Sigmoid colon (tissue), 3 donors: ENCODE results near the gene PLPP2.

Experiments
- POLR2A ChIP-seq, 2 donors: fragments of 450-650 bp; IDR thresholded peaks; one replicate each; pipeline ENCODE4 v1.6.1; 2016; ENCODE audit warnings: antibody characterized with exemption in 2 of 2, mild to moderate bottlenecking in 2 of 2, moderate library complexity in 2 of 2
- TF ChIP-seq, protein P1 (sequence below), 4 experiments: fragments of 450-650 bp in 3 of 4; fragments of 200-600 bp in 1 of 4; IDR thresholded peaks; one replicate each; pipeline ENCODE4 v1.5.1; 2016 to 2019; ENCODE audit warnings: antibody characterized with exemption in 4 of 4, mild to moderate bottlenecking in 3 of 4, moderate library complexity in 2 of 4

DNA sequence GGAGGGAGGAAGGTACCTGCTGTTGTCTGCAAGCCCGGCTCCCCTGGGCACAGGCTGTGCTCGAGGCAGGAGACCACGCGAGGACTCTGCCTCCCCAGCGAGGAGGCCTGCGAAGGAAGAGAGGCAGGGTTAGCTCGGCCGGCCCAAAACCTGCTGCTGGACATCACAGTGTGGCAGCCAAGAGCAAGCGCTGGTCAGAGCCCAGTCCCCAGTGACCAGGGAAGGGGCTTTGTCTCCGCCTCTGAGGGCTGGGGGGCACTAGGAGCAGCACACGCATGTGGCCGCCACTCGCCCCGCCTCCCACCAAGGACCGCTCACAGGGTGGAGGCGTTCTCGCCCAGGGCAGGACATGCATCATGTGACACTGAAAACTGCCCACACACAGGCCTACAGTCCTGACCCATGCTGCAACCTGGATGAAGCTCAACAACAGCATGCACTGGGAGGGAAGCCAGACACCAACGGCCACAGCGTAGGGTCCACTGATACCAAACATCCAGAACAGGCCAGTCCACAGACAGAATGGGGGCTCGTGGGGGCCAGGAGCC is 44.9 kb upstream of the PLPP2 start:
- no peak for TF ChIP-seq POLR2A (IDR thresholded peaks at IDR 0.05)
- TF ChIP-seq, protein P1, sequence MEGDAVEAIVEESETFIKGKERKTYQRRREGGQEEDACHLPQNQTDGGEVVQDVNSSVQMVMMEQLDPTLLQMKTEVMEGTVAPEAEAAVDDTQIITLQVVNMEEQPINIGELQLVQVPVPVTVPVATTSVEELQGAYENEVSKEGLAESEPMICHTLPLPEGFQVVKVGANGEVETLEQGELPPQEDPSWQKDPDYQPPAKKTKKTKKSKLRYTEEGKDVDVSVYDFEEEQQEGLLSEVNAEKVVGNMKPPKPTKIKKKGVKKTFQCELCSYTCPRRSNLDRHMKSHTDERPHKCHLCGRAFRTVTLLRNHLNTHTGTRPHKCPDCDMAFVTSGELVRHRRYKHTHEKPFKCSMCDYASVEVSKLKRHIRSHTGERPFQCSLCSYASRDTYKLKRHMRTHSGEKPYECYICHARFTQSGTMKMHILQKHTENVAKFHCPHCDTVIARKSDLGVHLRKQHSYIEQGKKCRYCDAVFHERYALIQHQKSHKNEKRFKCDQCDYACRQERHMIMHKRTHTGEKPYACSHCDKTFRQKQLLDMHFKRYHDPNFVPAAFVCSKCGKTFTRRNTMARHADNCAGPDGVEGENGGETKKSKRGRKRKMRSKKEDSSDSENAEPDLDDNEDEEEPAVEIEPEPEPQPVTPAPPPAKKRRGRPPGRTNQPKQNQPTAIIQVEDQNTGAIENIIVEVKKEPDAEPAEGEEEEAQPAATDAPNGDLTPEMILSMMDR (IDR thresholded peaks at IDR 0.05), result no peak
